SU-DHL-6 (cell line): Measurements from ENCODE around the gene GPR63.

Source experiments
- H2AFZ ChIP-seq: fragments of 200-600 bp; sonication (generic); 2 replicates; pipeline ENCODE4 v1.6.1; 2014; ENCODE audit warnings: low read depth, mild to moderate bottlenecking, moderate library complexity, mixed read lengths, antibody characterized with exemption, low read length; ENCODE audit not compliant: severe bottlenecking
- H3F3A ChIP-seq: fragments of 200-600 bp; shearing (Covaris generic); 2 replicates; pipeline ENCODE4 v1.6.0; 2016; ENCODE audit warnings: antibody characterized with exemption, mild to moderate bottlenecking; ENCODE audit not compliant: insufficient read depth
- H3K27ac ChIP-seq: fragments of 200-600 bp; sonication (generic); 2 replicates; pipeline ENCODE4 v1.5.1; 2016; ENCODE audit warnings: low read depth, mild to moderate bottlenecking, low read length, moderate library complexity, mixed read lengths
- H3K27me3 ChIP-seq: fragments of 200-600 bp; sonication (generic), shearing (Covaris generic); 2 replicates; pipeline ENCODE4 v1.6.0; 2014; ENCODE audit warnings: mild to moderate bottlenecking, low read length
- H3K36me3 ChIP-seq: fragments of 200-600 bp; sonication (generic); 2 replicates; pipeline ENCODE4 v1.6.1; 2014; ENCODE audit warnings: mild to moderate bottlenecking, low read length, mixed read lengths
- H3K4me2 ChIP-seq: fragments of 300-600, 200-600 bp; shearing (Covaris generic), sonication (generic); 2 replicates; pipeline ENCODE4 v1.6.0; 2014; ENCODE audit warnings: low read length, low read depth, mild to moderate bottlenecking; ENCODE audit not compliant: poor library complexity, severe bottlenecking
- H3K4me3 ChIP-seq: fragments of 200-600 bp; sonication (generic); 2 replicates; pipeline ENCODE4 v1.5.1; 2014; ENCODE audit warnings: antibody characterized with exemption, low read length, mild to moderate bottlenecking, mixed read lengths; ENCODE audit not compliant: insufficient read depth, poor library complexity, severe bottlenecking
- H3K79me2 ChIP-seq: fragments of 200-600 bp; sonication (generic); 2 replicates; pipeline ENCODE4 v1.6.1; 2014; ENCODE audit warnings: mild to moderate bottlenecking, low read length, moderate library complexity; ENCODE audit not compliant: insufficient read depth
- H3K9ac ChIP-seq: fragments of 200-600 bp; sonication (generic); 2 replicates; pipeline ENCODE4 v1.7.0; 2014; ENCODE audit warnings: mild to moderate bottlenecking, low read length
- H3K9me2 ChIP-seq: fragments of 200-600 bp; sonication (generic); replicated peaks from 2 replicates; pipeline ENCODE4 v1.6.1; 2014; ENCODE audit warnings: low read length; ENCODE audit not compliant: insufficient read depth
- H3K9me3 ChIP-seq: fragments of 200-600 bp; sonication (generic); 2 replicates; pipeline ENCODE4 v1.6.1; 2014; ENCODE audit warnings: low read length, mixed read lengths; ENCODE audit not compliant: insufficient read depth
- H4K20me1 ChIP-seq: fragments of 200-600 bp; sonication (generic); 2 replicates; pipeline ENCODE4 v1.6.1; 2014; ENCODE audit warnings: low read depth, mild to moderate bottlenecking, antibody characterized with exemption, low read length, moderate library complexity, mixed read lengths
- CTCF ChIP-seq: fragments of 200-600 bp; sonication (generic); IDR thresholded peaks from one replicate; pipeline ENCODE4 v1.5.1; 2017; ENCODE audit warnings: antibody characterized with exemption, mild to moderate bottlenecking, low read length, moderate library complexity; ENCODE audit not compliant: insufficient read depth, poor library complexity, severe bottlenecking
- EZH2phosphoT487 ChIP-seq: fragments of 200-600 bp; sonication (generic), shearing (Covaris generic); conservative IDR thresholded peaks from 2 replicates; pipeline ENCODE4 v1.6.1; 2018; ENCODE audit warnings: mild to moderate bottlenecking, antibody characterized with exemption, low read length, moderate library complexity, mixed read lengths

GPR63 gene

DNA sequence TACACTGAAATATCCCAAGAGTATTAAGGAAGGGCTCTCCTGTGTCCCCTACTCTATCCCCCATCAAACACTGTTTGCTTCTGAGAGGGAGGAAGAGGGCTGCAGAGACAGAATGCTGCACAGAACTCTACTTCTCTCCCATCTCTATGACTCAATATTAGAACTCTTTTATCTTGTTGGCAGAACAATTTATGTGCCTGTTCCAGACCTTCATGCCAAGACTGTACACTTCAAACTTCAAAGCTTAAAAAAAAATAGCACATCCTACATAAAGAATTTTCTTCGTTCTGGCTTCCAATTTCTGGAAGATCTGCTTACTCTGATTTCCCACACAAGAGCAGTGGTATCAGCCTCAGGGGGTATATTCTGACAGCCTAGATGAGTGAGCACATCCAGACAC, 19.6 kb upstream of the GPR63 start:
- Histone ChIP-seq H3K27ac (no peak overlapping the region), H3K27me3 (no peaks in the 10 kb centered on the region), H2AFZ (no peak overlapping the region), H3F3A (no peaks in the 10 kb centered on the region), H3K9ac (no peak overlapping the region), H3K4me2 (no peak overlapping the region), H3K79me2 (no peaks in the 10 kb centered on the region), H3K9me3 (no peaks in the 10 kb centered on the region), H3K9me2 (no peaks in the 10 kb centered on the region), H3K36me3 (no peaks in the 10 kb centered on the region), H3K4me3 (no peak overlapping the region), H4K20me1 (no peaks in the 10 kb centered on the region)
- TF ChIP-seq CTCF (no peak), EZH2phosphoT487 (no peak)

- Histone ChIP-seq H3K4me3 (no peak overlapping the region), H3K9ac (no peak overlapping the region), H2AFZ (no peak overlapping the region), H3K9me3 (no peaks in the 10 kb centered on the region), H3K36me3 (no peaks in the 10 kb centered on the region), H3F3A (no peaks in the 10 kb centered on the region), H3K79me2 (no peaks in the 10 kb centered on the region), H3K4me2 (no peak overlapping the region), H4K20me1 (no peaks in the 10 kb centered on the region), H3K9me2 (no peaks in the 10 kb centered on the region), H3K27ac (no peak overlapping the region), H3K27me3 (no peaks in the 10 kb centered on the region)
- TF ChIP-seq CTCF (no peak), EZH2phosphoT487 (no peak)
Measured at GRCh38 chr6:96853083-96853482, 15.8 kb upstream of the GPR63 start.

GRCh38 chr6:96852605-96853004, 15.3 kb upstream of the GPR63 start:
- no peaks in the 10 kb centered on the region for H3K9me3 ChIP-seq
- H3K9me2 ChIP-seq, result no peaks in the 10 kb centered on the region
- H4K20me1 ChIP-seq, result no peaks in the 10 kb centered on the region
- H3K36me3 ChIP-seq, result no peaks in the 10 kb centered on the region
- no peak overlapping the region for H3K4me3 ChIP-seq
- no peak overlapping the region for H2AFZ ChIP-seq
- H3K79me2 ChIP-seq, result no peaks in the 10 kb centered on the region
- H3K27me3 ChIP-seq, result no peaks in the 10 kb centered on the region
- TF ChIP-seq EZH2phosphoT487 (no peak), CTCF (no peak)
- H3K27ac ChIP-seq, result no peak overlapping the region
- H3F3A ChIP-seq, result no peaks in the 10 kb centered on the region
- no peak overlapping the region for H3K9ac ChIP-seq
- H3K4me2 ChIP-seq, result no peak overlapping the region
